ENCODE measurements around the gene TBC1D22A. TPM values are rescaled to one million over a fixed set of nuclear protein-coding genes. Genes with fewer than 3 reads are reported as not detected.

The TBC1D22A gene
- total RNA-seq, 1 donor from 2014 or later = 24.2 TPM

DNA sequence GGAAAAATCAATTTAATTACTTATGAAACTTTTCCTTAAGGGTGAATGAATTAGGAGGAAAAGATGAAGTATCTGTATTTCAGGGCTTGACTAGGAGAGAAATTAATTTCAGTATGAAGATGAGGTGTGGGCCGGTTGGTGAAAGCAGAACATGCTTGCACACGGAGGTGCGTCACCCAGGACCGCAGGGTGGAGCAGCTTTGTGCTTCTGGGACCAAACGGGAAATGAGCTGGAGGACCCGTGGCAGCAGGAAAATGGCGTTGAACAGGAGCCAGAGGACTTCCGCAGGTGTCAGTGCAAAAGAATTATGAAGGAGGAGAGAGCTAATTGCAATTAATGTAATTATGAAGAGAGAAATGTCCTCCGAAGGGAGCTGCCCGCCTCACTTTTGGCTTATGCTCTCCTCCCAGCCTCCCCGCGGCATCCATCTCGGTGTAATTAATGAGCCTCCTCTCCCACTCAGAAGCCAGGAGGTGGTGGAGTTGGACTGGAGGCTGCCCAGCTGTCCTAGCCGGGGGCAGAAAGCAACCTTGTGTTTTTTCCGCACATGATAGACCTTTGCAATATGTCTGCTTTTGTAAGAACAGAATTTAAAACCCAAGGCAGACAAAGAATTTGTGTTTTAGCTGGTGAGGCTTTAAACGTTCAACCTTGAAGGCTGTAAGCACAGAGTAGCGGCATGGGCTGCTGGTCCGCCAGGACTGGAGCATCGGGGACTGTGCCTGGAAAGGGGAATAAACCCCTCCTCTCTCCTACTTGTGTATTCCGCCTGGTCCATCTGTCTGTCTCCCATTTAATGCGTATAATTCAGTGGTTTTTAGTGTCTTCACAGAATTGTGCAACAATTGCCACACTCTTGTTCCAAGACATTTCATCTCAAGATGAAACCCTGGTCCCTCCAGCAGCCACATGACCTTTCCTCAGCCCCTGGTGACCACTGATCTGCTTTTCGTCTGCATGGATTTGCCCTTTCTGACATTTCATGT lies 180.6 kb downstream of the TBC1D22A start:
- Mint-ChIP-seq H3K4me3 (ENCODE audit: unreplicated experiment) (no peak overlapping the region), H3K27ac (ENCODE audit: unreplicated experiment) (no peak overlapping the region), H3K4me1 (ENCODE audit: low read depth, unreplicated experiment) (peaks cover 6% of the 10 kb centered on the region), H3K27me3 (ENCODE audit: low read depth, unreplicated experiment) (no peaks in the 10 kb centered on the region), H3K36me3 (ENCODE audit: low read depth, unreplicated experiment) (peaks cover 14% of the 10 kb centered on the region), H3K9me3 (ENCODE audit: unreplicated experiment) (no peaks in the 10 kb centered on the region)
- H3K4me1 ChIP-seq (ENCODE audit: insufficient read depth, low read length) = no peaks in the 10 kb centered on the region
- H3K79me2 ChIP-seq (ENCODE audit: insufficient read depth, low read length) = no peaks in the 10 kb centered on the region
- FAIRE-seq = no peak
- no peak overlapping the region for H3K4me2 ChIP-seq (ENCODE audit: low read length)
- no peaks in the 10 kb centered on the region for H3K36me3 ChIP-seq (ENCODE audit: insufficient read depth, low read length)
- H3K9me3 ChIP-seq (ENCODE audit: insufficient read depth, low read depth, low read length) = no peaks in the 10 kb centered on the region
- no peaks in the 10 kb centered on the region for H3K27me3 ChIP-seq (ENCODE audit: insufficient read depth, low read length)
- DNase-seq (ENCODE audit: low read depth) = no peak
- H2AFZ ChIP-seq (ENCODE audit: low read depth, low read length) = no peak overlapping the region
- peaks cover 10% of the 10 kb centered on the region for H4K20me1 ChIP-seq (ENCODE audit: insufficient read depth, low read length)
- TF ChIP-seq, protein P1, sequence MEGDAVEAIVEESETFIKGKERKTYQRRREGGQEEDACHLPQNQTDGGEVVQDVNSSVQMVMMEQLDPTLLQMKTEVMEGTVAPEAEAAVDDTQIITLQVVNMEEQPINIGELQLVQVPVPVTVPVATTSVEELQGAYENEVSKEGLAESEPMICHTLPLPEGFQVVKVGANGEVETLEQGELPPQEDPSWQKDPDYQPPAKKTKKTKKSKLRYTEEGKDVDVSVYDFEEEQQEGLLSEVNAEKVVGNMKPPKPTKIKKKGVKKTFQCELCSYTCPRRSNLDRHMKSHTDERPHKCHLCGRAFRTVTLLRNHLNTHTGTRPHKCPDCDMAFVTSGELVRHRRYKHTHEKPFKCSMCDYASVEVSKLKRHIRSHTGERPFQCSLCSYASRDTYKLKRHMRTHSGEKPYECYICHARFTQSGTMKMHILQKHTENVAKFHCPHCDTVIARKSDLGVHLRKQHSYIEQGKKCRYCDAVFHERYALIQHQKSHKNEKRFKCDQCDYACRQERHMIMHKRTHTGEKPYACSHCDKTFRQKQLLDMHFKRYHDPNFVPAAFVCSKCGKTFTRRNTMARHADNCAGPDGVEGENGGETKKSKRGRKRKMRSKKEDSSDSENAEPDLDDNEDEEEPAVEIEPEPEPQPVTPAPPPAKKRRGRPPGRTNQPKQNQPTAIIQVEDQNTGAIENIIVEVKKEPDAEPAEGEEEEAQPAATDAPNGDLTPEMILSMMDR (IDR thresholded peaks at IDR 0.05; ENCODE audit: insufficient read depth, low read depth, low read length) = no peak
- no peak overlapping the region for H3K27ac ChIP-seq (ENCODE audit: low read depth, low read length)
- H3K9ac ChIP-seq (ENCODE audit: low read length) = no peak overlapping the region
- H3K4me3 ChIP-seq (ENCODE audit: insufficient read depth, low read depth, low read length) = no peak overlapping the region

GRCh38 chr22:46945481-46945880 lies 183.0 kb downstream of the TBC1D22A start:
- no peaks in the 10 kb centered on the region for H3K79me2 ChIP-seq (ENCODE audit: insufficient read depth, low read length)
- H3K9ac ChIP-seq (ENCODE audit: low read length) = no peak overlapping the region
- H3K36me3 Mint-ChIP-seq (ENCODE audit: low read depth, unreplicated experiment) = peaks cover 32% of the 10 kb centered on the region
- TF ChIP-seq, protein P1 (IDR thresholded peaks at IDR 0.05; ENCODE audit: insufficient read depth, low read depth, low read length) = no peak
- TF ChIP-seq EZH2 (IDR thresholded peaks at IDR 0.05; ENCODE audit: insufficient read depth, low read length) = no peak
- H4K20me1 ChIP-seq (ENCODE audit: insufficient read depth, low read length) = peaks cover 10% of the 10 kb centered on the region
- H3K4me1 ChIP-seq (ENCODE audit: insufficient read depth, low read length) = no peaks in the 10 kb centered on the region
- peaks cover 6% of the 10 kb centered on the region for H3K4me1 Mint-ChIP-seq (ENCODE audit: low read depth, unreplicated experiment)
- H3K27me3 Mint-ChIP-seq (ENCODE audit: low read depth, unreplicated experiment) = no peaks in the 10 kb centered on the region
- FAIRE-seq (no peak), DNase-seq (ENCODE audit: low read depth) (no peak)
- H3K9me3 Mint-ChIP-seq (ENCODE audit: unreplicated experiment) = no peaks in the 10 kb centered on the region
- H3K4me3 ChIP-seq (ENCODE audit: insufficient read depth, low read depth, low read length) = no peak overlapping the region
- no peaks in the 10 kb centered on the region for H3K36me3 ChIP-seq (ENCODE audit: insufficient read depth, low read length)
- no peaks in the 10 kb centered on the region for H3K9me3 ChIP-seq (ENCODE audit: insufficient read depth, low read depth, low read length)
- H3K4me2 ChIP-seq (ENCODE audit: low read length) = no peak overlapping the region
- H2AFZ ChIP-seq (ENCODE audit: low read depth, low read length) = no peak overlapping the region
- no peak overlapping the region for H3K27ac Mint-ChIP-seq (ENCODE audit: unreplicated experiment)
- no peak overlapping the region for H3K27ac ChIP-seq (ENCODE audit: low read depth, low read length)
- no peaks in the 10 kb centered on the region for H3K27me3 ChIP-seq (ENCODE audit: insufficient read depth, low read length)
- no peak overlapping the region for H3K4me3 Mint-ChIP-seq (ENCODE audit: unreplicated experiment)

Measured in astrocyte (in vitro differentiated cells and primary cell).